HG03045 (cell line): Measurements from ENCODE around the gene TSC22D3.

Experiments
- ATAC-seq: cut with Tn5 transposase; IDR thresholded peaks from one replicate; pipeline ENCODE4 v1.9.1; 2021; ENCODE audit warnings: mild to moderate bottlenecking, moderate library complexity; ENCODE audit not compliant: unreplicated experiment

The TSC22D3 gene

DNA sequence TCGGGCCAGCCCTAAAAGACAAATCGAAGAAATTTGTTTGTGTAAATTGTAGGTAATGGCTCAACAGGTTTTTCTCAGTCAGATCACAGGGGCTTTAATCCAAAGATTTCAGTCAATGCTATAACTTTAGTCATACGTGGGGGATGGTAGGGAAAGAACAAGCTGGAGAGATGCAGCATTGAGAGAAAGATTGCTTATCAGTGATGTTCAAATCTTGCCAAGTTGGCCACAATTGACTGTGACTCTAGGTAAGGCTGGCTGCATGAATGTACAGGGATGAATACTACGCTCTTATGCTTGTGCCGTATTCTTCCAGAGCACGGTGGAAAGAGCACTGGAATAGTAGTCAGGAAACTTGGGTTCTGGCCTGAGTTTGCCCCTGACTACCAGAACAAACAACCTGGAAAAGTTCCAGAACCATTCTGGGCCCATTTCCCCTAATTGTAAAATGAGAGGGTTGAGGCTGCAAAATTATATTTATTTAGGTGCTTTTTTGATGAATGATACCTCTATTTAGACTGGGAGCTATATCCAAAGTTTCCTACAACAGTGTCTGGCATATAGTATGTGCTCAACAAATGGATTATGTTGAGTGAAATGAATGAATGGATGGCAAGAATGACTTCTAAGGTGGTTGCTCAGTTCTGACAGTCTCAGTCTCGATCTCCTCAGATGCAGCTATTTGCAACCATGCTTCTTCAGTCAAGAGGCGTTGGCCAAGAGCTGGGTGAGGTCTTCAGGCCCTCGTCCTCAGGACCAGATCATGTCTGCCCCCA lies 44.4 kb downstream of the TSC22D3 start:
- ATAC-seq: no peak

GRCh38 chrX:107730298-107730655 lies 45.3 kb downstream of the TSC22D3 start:
- no peak for ATAC-seq

GRCh38 chrX:107729558-107730297 lies 45.9 kb downstream of the TSC22D3 start:
- peak; percentile 94 for ATAC-seq

DNA sequence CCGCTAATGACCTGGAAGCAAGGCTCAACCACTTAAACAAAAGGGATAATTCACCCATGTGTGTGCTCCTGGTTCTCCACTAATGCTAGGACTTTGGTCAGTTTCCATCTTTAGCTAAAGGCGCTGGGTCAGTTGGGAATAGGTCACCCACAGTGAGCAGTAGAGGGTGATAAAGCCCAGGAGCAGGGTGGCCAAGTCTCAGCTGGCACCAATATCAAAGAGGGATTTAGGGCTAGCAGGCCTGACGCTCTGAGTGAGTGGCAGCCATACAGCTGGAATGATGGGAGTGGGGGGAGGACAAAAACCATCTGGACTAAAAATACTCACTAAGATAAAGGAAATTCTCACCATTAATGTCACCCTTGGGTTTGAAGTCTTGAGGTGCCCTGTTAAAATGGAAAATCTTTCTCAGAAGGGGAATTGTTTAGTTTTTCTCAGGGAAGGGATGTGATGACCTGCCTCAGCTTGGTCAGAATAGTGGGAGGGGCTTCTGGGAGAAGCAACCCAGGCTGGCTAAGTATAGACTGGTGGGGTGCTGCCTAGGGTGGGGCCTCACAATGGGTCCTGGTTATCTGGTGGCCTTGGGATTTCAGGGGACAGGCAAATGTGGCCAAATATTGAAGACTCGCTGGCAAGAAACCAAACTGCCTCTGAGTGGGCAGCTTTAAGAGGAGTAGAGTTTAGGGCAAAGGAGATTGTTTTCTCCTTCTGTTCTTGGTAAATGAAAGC lies 47.1 kb downstream of the TSC22D3 start:
- no peak for ATAC-seq

DNA sequence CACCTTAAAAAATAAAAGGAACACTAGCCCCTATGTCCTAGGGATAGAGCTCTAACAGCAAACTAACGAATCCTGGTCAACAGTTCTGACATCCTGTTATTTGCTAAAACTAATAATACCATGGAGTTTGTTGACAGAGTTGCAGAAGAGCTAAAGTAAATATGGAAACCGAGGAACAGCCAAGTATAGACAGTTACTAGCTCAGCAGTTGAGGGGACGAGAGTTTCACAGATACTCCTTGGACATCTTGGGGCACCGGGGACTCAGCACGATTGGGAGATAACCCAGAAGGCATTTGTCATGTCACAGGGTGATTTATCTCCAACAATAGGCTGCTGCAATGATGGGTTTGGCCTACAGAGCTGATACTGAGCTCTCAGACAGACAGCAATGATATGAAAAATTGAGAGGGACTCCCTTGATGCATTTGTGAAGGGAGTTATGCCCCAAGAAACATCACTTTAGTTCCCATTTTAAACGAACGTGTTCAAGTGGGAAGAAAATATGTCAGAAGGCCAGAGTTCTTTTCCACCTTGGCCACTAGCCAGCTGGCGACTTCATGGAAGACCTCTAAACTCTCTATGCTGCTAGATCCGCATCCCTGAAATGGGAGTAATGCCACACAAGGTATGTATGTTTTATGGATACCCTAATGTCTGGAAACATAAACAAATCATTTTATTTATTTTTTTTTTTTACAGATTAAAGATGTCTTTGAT lies 48.6 kb downstream of the TSC22D3 start:
- no peak for ATAC-seq

- ATAC-seq: no peak
These were observed 49.6 kb downstream of the TSC22D3 start for GRCh38 chrX:107725761-107726555.

DNA sequence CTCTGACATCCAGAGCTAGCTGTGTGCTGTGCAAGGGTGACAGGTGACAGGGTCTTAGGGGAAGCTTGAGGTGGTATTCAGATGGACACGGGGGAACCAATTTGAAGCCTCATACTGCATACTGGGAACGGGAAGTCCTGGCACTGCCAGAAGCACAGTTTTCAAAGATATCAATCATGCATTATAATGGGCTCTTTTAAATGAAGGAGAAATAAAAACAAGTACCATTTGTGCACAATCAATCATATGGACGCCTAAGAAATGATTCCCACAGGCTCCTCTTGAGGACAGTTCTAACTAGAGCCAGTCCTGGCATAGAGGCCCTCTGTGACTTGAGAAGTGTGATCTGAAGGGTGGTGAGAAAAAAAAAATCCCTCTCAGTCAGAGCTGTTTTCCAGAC lies 50.9 kb downstream of the TSC22D3 start:
- no peak for ATAC-seq

- ATAC-seq: no peak
These were observed 52.1 kb downstream of the TSC22D3 start for GRCh38 chrX:107723511-107723910.

DNA sequence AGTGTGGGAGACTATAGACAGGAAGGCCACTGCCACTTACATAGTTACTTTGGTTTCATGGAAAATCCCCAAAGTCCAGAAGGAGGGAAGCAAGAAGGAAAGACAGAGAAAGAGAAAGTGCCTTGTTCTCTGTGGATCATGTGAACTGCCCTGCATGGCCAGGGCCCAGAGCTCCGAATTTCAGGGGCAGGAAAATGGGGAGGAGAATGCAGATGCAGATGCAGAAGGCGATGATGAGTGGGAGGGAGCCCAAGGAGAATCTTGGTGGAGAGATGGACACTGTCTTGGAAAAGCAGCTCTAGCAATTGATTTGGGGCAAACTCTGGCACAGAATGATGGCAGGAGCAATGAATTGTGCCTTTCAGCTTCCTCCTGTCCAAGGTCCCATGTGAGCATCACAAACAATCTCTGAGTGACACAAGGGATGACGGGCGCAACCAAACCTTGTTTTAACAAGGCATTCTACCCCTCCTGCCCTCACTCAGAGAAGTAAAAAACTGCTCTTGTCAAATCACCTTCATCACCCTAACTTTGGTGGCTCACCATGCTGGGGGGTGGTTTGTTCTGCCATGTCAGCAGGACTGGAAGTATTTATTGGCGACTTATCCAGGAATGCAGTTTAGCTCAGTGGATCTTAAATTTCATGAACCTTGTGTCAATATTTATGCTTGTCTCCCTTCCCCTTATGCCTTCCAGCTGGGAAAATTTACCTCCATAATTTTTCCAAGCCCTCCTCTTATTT lies 53.5 kb downstream of the TSC22D3 start:
- no peak for ATAC-seq

GRCh38 chrX:107721318-107721717 lies 54.3 kb downstream of the TSC22D3 start:
- ATAC-seq: no peak

DNA sequence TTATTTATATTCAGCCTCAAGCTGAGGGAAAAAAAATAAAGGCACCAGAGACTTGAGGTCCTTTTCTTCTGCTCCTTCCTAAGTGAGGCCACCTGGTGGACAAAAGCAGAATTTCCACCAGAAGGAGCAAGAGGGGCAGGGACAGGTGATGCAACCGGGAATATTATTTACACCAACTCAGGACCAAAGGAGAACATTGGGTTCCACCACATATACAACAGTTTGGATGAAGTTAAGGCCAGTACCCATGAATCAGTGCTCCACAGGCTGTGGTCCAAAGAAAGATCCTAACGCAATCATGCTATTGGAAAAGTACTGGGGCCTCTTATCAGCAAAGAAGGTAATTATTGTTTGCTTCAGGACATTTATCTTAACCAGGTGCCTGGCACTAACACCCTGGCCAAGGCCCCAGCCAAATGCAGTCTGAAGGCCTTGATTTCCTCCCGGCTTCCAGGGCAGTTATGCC lies 57.4 kb downstream of the TSC22D3 start:
- ATAC-seq: no peak

DNA sequence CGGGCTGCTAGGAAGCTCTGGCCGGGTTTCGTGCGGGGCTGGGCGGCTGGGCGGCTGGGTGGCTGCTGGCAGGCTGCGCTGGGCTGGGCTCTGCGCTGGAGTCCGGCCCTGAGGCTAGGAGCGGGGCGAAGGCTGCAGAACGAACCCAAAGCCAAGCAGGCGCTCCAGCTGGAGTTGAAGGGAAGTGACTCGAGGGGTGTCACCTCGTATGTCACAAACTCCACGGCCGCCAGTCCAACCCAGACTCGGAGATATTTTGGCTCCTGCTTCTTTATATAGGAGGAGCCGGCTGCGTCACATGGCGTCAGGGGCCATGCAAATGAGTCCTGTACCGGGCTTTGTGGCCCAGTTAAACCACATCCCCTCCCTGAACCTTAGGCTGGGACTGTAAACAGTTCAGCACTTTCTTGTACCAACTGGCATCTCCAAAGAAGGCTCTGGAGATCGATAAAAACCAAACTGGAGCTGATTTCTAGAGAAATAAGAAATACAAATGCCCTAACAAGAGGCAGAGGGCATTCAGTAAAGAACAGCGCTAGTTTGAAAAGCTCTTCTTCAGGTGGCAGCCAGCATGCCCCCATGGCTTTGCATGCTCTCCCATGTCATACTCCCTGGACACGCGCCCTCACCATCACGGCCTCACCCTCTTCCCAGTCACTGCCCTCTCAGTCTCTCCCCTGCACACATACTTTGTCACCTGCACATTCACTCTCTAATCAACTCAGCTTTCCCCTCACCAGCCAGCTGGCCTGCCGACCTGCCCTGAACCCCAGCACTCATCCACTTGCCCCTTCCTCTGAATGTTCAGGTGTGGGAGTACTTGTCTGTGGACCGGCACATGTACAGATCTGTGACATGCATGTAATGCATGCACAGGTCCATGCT lies 58.5 kb downstream of the TSC22D3 start:
- ATAC-seq: peak; percentile 76

- peak; percentile 41 for ATAC-seq
These were observed 59.4 kb downstream of the TSC22D3 start for GRCh38 chrX:107716118-107716684.

DNA sequence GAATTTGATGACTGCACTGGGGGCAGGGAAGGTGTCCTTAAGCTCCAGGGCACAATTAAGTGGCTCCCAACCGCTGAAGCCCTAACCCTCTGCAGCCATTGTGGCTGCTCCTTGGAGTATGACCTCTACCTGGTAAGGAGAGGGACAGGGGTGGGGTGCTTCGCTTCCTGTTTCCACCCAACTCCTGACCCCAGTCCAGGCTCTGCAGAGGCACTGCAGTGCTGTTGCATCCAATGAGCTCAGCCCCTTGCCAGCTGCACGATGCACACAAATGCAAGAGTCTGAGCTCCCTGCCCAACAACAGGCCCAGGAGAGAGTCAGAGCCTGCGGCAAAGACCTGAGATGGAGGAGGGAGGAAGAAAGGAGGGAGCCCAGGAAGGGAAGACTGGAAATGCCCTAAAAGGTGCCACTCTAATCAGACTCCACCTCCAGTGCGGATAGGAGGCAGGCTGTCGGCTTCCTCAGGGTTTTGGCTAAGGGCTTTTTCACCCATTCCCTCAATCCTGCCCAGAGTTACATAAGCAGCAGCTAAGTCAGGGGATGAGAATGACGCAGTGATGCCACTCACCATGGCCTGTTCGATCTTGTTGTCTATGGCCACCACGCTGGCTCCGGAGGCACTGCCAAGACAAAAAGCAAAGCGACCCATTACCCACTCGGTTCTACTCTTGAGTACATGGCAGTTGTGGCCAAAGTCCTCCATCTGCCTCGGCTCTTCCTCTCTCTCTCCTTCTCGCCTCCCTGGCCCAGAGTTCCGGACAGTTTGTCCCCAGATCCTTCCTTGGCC lies 60.1 kb downstream of the TSC22D3 start:
- ATAC-seq: no peak

DNA sequence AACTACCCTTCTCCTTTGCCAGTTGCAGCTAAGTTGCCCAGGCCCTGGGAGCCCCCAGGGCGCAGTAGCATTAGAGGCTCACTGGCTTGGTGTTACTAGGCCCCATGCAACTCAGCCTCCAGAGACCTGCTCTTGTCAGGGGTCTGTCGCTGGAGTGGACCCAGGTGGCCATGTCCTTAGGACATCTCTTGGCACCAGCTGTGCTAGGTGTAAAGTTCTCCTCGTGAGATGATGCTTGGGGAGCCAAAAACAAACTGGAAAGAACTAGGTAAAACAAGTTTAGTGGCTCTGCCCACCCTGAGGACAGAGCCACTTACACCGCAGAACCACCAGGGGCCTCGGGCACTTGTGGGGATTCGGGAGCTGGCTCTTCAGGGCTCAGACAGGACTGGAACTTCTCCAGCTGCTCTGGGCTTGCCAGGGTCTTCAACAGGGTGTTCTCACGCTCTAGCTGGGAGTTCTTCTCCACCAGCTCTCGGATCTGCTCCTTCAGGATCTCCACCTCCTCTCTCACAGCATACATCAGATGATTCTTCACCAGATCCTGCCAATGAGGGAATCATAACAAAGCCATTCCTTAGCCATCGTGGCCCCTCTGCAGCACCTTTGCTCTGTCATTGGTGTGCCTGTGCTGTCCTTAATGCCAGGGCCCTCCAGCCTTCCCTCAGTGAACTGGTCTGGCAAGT lies 61.2 kb downstream of the TSC22D3 start:
- no peak for ATAC-seq

- no peak for ATAC-seq
These were observed 61.9 kb downstream of the TSC22D3 start for GRCh38 chrX:107713543-107714205.
